HG03135 (cell line): ENCODE results near the gene PPM1H.
"Not testable (repeated sequence)": the region's sequence is repeated elsewhere in the genome, so short reads cannot be mapped to it uniquely, and the experiment has no call there.

Source experiments
- ATAC-seq: cut with Tn5 transposase; IDR thresholded peaks from one replicate; pipeline ENCODE4 v1.9.1; 2021; ENCODE audit warnings: mild to moderate bottlenecking, moderate library complexity; ENCODE audit not compliant: unreplicated experiment

PPM1H gene

GRCh38 chr12:62911286-62911685 is 23.7 kb downstream of the PPM1H start:
- ATAC-seq, result no peak

GRCh38 chr12:62910549-62911169 is 24.3 kb downstream of the PPM1H start:
- no peak for ATAC-seq

DNA sequence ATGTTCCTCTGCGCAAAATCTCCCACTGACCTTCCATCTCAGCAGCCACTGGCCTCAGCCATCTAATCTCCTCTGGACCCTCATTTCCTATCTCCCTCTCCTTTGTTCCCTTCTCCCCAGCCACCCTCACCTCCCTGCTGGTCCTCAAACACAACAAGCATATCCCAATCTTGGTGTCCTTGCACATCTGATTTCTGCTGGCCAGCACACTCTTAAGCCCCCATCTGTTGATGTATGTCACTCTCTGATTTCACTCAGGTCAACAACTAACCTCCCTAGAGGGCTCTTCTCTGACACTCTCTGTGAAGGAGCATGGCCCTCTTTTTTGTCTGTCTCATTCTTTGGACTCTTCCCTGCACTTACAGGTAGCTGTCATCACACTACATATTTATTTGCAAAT is 25.6 kb downstream of the PPM1H start:
- ATAC-seq, result no peak

- no peak for ATAC-seq
Measured at GRCh38 chr12:62908674-62909073, 26.3 kb downstream of the PPM1H start.

DNA sequence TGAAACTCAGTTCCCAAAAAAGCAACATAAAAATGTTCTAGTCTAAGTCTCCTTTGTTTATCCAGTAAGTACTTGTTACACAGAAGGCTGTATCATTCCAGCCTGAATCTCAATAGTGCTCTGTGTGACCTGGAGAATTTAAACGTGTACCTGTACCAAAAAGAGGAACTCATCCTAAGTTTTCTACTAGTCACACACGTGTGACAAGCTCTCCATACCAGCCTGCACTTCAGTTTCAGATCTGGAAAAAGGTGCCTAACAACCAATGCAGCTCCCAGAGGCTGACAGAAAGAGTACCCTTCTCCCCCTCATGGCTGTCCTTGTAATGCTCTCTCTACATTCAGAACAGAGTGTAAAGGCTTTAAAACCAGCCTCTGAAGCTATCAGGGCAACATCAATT is 27.4 kb downstream of the PPM1H start:
- ATAC-seq, result no peak

DNA sequence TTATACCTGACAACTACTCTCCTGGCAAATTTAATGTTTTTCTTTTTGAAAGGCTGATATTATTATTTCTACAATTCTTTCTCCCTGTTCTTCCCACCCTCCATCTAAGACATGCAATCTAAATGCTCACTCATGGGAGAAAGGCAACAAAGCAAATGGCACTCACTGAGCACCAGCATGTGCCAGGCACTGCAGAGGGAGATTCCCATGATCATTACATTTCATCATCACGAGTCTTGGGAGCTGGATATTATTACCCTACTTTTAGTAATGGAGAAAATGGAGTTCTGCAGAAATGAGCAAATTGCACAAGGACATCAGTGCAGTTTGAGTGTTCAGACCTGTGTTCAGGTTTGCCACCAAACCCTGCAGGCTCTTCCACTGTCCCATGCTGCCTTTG is 27.9 kb downstream of the PPM1H start:
- no peak for ATAC-seq

GRCh38 chr12:62903151-62903550 is 31.8 kb downstream of the PPM1H start:
- ATAC-seq, result no peak

DNA sequence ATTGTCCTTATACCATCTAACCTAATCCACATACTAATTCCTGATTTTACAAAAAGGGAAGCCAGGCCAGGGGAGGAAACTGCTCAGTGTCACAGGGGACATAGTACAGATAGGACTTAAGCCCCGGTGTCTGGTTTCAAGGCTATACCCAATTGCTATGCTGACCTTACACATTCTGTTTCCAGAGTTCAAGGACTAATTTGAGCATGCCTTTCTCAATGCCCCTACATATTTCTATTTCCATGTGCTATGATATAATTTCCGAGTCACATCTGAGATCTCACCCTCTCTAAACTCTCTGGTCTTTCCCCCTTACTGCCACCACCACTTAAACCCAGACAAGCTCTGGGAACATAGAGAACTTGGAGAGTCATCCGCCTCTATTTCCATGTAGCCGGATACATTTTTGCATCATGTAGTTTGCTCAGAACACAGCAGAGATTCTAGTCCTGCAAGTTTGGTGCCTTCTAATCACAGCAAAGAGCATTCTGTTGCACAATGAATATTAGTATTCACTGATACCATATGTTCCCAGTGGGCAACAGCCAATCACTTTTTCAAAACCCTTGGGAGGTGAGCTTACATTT is 34.2 kb downstream of the PPM1H start:
- no peak for ATAC-seq

GRCh38 chr12:62899568-62900390 is 35.2 kb downstream of the PPM1H start:
- ATAC-seq, result no peak

DNA sequence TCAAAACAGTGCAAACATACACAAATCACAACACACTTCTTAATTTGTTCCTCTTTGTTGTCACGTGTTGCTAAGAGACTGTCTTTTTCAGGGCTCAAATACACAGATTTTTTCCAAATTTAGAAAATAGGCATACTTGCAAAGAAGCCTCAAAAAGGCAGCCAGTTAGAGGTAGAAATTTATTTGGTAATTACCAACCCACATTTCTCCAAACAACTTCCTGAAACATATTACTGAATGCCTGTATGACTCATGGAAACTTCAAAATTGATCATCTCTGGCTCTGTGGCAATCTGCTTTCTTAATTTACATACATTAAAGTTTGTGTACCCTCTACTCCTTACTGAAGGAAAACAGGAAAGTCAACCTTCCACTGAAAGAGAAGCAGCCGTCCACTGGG is 36.4 kb downstream of the PPM1H start:
- ATAC-seq, result no peak

- ATAC-seq, result no peak
Measured at GRCh38 chr12:62895351-62895877, 39.5 kb downstream of the PPM1H start.

DNA sequence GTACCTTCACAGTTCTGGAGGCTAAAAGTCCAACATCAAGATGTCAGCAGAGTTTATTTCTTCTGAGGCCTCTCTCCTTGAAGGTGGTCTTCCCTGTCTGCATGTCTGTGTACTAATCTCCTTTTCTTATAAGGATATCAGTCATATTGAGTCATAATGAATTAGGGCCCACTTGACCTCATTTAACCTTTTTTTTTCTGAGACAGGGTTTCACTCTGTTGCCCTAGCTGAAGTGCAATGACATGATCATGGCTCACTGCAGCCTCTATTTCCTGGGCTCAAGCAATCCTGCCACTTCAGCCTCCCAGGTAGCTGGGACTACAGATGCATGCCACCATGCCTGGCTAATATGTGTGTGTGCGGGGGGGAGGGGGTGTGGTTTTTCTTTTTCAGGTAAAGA is 41.7 kb downstream of the PPM1H start:
- no peak for ATAC-seq

DNA sequence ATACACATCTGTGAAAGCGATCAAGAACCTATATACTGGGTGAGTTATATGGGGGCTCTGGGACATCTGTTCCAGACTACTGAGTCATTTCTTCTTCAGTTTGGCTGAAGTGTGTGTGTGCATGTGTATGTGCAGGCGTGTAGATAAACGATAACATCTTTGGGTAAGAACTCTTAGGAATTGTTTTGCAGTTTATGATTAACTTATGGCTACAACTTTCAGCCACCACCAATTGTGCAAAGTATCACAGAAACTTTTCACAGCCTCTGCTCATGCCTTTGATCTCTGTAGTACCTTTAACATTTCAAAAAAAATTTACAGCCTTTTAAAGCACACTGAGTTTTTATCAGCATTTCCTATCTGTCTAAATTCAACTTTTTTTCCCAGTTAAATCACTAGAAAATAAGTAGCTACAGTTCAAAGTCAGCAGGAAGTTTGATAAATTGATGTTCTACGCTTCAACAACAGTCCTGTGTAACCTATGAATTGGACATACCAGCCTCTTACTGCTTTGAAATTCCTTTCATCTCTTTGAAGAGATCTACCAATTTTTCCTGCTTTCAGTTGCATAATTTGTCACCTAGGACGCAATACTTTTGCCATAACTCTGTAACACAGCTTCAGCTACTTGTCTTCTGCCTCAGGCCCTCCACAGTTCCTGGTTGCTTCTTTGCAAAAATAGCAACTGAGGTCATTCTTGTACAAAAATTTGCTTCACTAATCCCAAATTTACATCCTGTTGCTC is 43.0 kb downstream of the PPM1H start:
- ATAC-seq, result no peak

- ATAC-seq, result no peak
Measured at GRCh38 chr12:62888454-62889110, 46.4 kb downstream of the PPM1H start.

GRCh38 chr12:62886796-62887195 is 48.2 kb downstream of the PPM1H start:
- no peak for ATAC-seq

DNA sequence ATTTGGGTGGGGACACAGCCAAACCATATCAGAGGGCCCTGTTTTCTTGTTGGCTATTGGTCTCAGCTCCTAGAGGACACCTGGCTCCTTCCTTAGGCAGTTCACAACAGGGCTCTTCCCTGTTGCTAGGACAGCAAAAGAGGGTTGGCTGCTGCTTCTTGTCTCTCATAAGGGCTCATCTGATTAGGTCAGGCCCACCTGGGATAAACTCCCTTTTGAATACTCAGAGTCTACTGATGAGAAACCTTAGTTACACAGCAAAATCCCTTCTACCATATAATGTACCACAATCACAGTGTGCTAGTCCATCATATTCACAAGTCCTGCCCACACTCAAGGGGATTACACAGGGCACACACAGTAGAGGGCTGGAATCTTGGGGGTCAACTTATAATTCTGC is 49.7 kb downstream of the PPM1H start:
- ATAC-seq, result no peak

DNA sequence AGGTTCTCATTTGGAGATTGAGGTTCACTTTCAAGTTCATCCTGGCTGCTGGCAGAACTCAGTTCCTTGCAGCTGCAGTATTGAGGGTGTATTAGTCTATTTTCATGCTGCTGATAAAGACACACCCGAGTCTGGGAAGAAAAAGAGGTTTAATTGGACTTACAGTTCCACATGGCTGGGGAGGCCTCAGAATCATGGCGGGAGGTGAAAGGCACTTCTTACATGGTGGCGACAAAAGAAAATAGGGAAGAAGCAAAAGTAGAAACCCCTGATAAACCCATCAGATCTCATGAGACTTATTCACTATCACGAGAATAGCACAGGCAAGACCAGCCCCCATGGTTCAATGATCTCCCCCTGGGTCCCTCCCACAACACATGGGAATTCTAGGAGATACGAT is 50.1 kb downstream of the PPM1H start:
- not testable (repeated sequence) for ATAC-seq

DNA sequence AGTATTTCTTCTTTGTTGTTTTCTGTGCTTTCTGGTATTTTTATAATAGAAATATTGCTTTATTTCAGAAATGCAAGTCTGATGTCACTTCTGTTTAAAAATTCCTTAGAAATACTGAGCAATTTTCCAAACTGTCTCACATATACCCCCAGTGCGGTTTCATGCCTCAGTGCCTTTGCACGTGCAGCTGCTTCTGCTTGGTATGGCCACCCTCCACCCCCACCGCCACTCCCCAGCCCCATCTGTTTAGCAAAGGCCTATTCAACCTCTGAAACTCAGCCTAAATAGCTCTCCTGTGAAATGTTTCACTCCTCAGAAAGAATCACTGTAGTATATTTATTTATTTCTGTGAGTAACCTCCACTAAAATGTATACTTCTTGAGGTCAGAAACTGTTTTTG is 52.3 kb downstream of the PPM1H start:
- no peak for ATAC-seq

DNA sequence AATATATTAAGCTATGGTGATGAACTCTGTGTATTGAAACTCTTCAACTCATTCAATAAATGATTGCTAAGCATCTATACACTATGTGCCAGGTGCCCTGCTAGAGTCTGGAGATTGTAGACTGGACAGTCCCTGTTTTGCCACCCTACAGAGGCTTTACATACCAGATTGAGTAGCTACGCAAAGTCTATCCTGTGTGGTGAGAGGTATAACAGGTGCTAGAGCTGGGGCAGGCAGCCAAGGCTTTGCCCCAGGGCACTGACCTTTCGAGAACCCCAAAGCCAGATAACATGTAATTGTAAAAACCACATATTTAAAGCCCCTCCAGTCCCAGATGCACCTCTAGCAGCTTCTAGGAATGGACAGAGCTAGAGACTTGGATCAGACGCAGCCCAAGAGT is 52.8 kb downstream of the PPM1H start:
- no peak for ATAC-seq

DNA sequence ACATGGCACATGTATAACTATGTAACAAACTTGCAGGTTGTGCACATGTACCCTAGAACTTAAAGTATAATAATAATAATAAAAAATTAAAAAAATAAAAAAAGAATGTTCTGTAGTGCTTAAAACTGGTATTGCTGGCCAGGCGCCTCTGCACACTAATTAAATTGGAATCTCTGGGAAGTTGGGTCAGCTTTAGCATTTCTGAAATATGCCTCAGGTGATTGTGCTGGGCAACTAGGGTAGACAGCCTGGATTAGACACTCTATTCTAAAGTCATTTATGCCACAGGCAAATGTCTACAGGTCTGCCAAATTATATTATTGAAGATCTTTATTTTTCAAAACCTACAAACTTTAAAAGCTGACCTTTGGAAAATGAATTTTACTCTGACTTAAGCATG is 55.3 kb downstream of the PPM1H start:
- no peak for ATAC-seq

DNA sequence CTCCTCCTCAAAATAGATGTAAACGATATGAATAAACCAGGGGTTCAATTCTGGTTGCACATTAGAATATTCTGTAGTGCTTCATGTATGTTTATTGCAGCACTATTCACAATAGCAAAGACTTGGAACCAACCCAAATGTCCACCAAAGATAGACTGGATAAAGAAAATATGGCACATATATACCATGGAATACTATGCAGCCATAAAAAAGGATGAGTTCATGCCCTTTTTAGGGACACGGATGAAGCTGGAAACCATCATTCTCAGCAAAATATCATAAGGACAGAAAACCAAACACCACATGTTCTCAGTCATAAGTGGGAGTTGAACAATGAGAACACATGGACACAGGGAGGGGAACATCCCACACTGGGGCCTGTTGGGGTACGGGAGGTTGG is 55.7 kb downstream of the PPM1H start:
- ATAC-seq, result not testable (repeated sequence)
